Esophagus squamous epithelium (tissue), 4 donors: Measurements from ENCODE around the gene ANKS1A.

ENCODE experiments used
- CTCF ChIP-seq, 6 experiments: fragments of 450-650 bp in 4 of 6; fragments of 200-600 bp in 2 of 6; sonication (generic) in 2 of 6; IDR thresholded peaks; one replicate each; pipeline ENCODE4 v1.5.1; 2016 to 2019; ENCODE audit warnings: antibody characterized with exemption in 6 of 6, mild to moderate bottlenecking in 4 of 6, moderate library complexity in 4 of 6
- POLR2A ChIP-seq, 4 donors: fragments of 450-650 bp; IDR thresholded peaks; one replicate each; pipeline ENCODE4 v1.6.1; 2017; ENCODE audit warnings: antibody characterized with exemption in 4 of 4, mild to moderate bottlenecking in 4 of 4, moderate library complexity in 3 of 4

- TF ChIP-seq CTCF (IDR thresholded peaks at IDR 0.05) (no peak), POLR2A (IDR thresholded peaks at IDR 0.05) (no peak)
Measured at GRCh38 chr6:35082733-35083403, 193.8 kb downstream of the ANKS1A start.
